ENCODE measurements around the gene KAZALD1.

KAZALD1 gene

GRCh38 chr10:101092881-101093354, 31.1 kb downstream of the KAZALD1 start:
- peaks cover 23 to 51% of the 10 kb centered on the region in 2 donors for H3K27me3 ChIP-seq (ENCODE audit: control insufficient read depth in 1 of 2, insufficient read depth in 2 of 2, low read length in 2 of 2)
- H3K27ac ChIP-seq (ENCODE audit: low read depth, low read length): no peak overlapping the region
- H3K9ac ChIP-seq (ENCODE audit: low read length): no peak overlapping the region
- no peak overlapping the region for H3K4me3 ChIP-seq (ENCODE audit: low read depth in 1 of 2, low read length in 2 of 2)
- no peaks in the 10 kb centered on the region for H3K4me1 ChIP-seq (ENCODE audit: insufficient read depth, low read length)
- H3K36me3 ChIP-seq (ENCODE audit: insufficient read depth, low read length): no peaks in the 10 kb centered on the region
- no peaks in the 10 kb centered on the region for H3K9me3 ChIP-seq (ENCODE audit: low read length)

GRCh38 chr10:101094121-101094879, 32.5 kb downstream of the KAZALD1 start:
- H3K4me3 ChIP-seq (ENCODE audit: low read depth in 1 of 2, low read length in 2 of 2): no peak overlapping the region
- H3K27me3 ChIP-seq (ENCODE audit: control insufficient read depth in 1 of 2, insufficient read depth in 2 of 2, low read length in 2 of 2): peaks cover 11 to 43% of the 10 kb centered on the region in 2 donors
- H3K27ac ChIP-seq (ENCODE audit: low read depth, low read length): no peak overlapping the region
- H3K9ac ChIP-seq (ENCODE audit: low read length): no peak overlapping the region
- H3K9me3 ChIP-seq (ENCODE audit: low read length): no peaks in the 10 kb centered on the region
- no peaks in the 10 kb centered on the region for H3K4me1 ChIP-seq (ENCODE audit: insufficient read depth, low read length)
- no peaks in the 10 kb centered on the region for H3K36me3 ChIP-seq (ENCODE audit: insufficient read depth, low read length)

- Histone ChIP-seq H3K27ac (ENCODE audit: low read depth, low read length) (no peak overlapping the region), H3K27me3 (ENCODE audit: control insufficient read depth in 1 of 2, insufficient read depth in 2 of 2, low read length in 2 of 2) (peaks cover 11 to 40% of the 10 kb centered on the region in 2 donors), H3K4me1 (ENCODE audit: insufficient read depth, low read length) (no peaks in the 10 kb centered on the region), H3K9ac (ENCODE audit: low read length) (no peak overlapping the region), H3K9me3 (ENCODE audit: low read length) (no peaks in the 10 kb centered on the region), H3K4me3 (ENCODE audit: low read depth in 1 of 2, low read length in 2 of 2) (no peak overlapping the region), H3K36me3 (ENCODE audit: insufficient read depth, low read length) (no peaks in the 10 kb centered on the region)
These were observed 33.2 kb downstream of the KAZALD1 start for GRCh38 chr10:101095004-101095403.

GRCh38 chr10:101095550-101096213, 33.9 kb downstream of the KAZALD1 start:
- peaks cover 11 to 40% of the 10 kb centered on the region in 2 donors for H3K27me3 ChIP-seq (ENCODE audit: control insufficient read depth in 1 of 2, insufficient read depth in 2 of 2, low read length in 2 of 2)
- no peak overlapping the region for H3K4me3 ChIP-seq (ENCODE audit: low read depth in 1 of 2, low read length in 2 of 2)
- no peaks in the 10 kb centered on the region for H3K4me1 ChIP-seq (ENCODE audit: insufficient read depth, low read length)
- H3K36me3 ChIP-seq (ENCODE audit: insufficient read depth, low read length): no peaks in the 10 kb centered on the region
- H3K27ac ChIP-seq (ENCODE audit: low read depth, low read length): no peak overlapping the region
- H3K9ac ChIP-seq (ENCODE audit: low read length): no peak overlapping the region
- H3K9me3 ChIP-seq (ENCODE audit: low read length): no peaks in the 10 kb centered on the region

- no peak overlapping the region for H3K27ac ChIP-seq (ENCODE audit: low read depth, low read length)
- H3K9ac ChIP-seq (ENCODE audit: low read length): no peak overlapping the region
- H3K36me3 ChIP-seq (ENCODE audit: insufficient read depth, low read length): no peaks in the 10 kb centered on the region
- H3K4me1 ChIP-seq (ENCODE audit: insufficient read depth, low read length): no peaks in the 10 kb centered on the region
- H3K4me3 ChIP-seq (ENCODE audit: low read depth in 1 of 2, low read length in 2 of 2): no peak overlapping the region
- H3K9me3 ChIP-seq (ENCODE audit: low read length): no peaks in the 10 kb centered on the region
- H3K27me3 ChIP-seq (ENCODE audit: control insufficient read depth in 1 of 2, insufficient read depth in 2 of 2, low read length in 2 of 2): peaks cover 11 to 38% of the 10 kb centered on the region in 2 donors
These were observed 34.6 kb downstream of the KAZALD1 start for GRCh38 chr10:101096378-101096777.

GRCh38 chr10:101097881-101098280, 36.1 kb downstream of the KAZALD1 start:
- H3K9ac ChIP-seq (ENCODE audit: low read length): no peak overlapping the region
- peaks cover 11 to 32% of the 10 kb centered on the region in 2 donors for H3K27me3 ChIP-seq (ENCODE audit: control insufficient read depth in 1 of 2, insufficient read depth in 2 of 2, low read length in 2 of 2)

GRCh38 chr10:101099901-101100300, 38.1 kb downstream of the KAZALD1 start:
- Histone ChIP-seq H3K9me3 (ENCODE audit: low read length) (no peaks in the 10 kb centered on the region), H3K27me3 (ENCODE audit: control insufficient read depth in 1 of 2, insufficient read depth in 2 of 2, low read length in 2 of 2) (peaks cover 6 to 15% of the 10 kb centered on the region in 2 donors), H3K9ac (ENCODE audit: low read length) (no peak overlapping the region), H3K4me1 (ENCODE audit: insufficient read depth, low read length) (no peaks in the 10 kb centered on the region), H3K36me3 (ENCODE audit: insufficient read depth, low read length) (no peaks in the 10 kb centered on the region), H3K4me3 (ENCODE audit: low read depth in 1 of 2, low read length in 2 of 2) (no peak overlapping the region), H3K27ac (ENCODE audit: low read depth, low read length) (no peak overlapping the region)

More at GRCh38 chr10:101097881-101098280, 36.1 kb downstream of the KAZALD1 start:
- Histone ChIP-seq H3K4me1 (ENCODE audit: insufficient read depth, low read length) (no peaks in the 10 kb centered on the region), H3K9me3 (ENCODE audit: low read length) (no peaks in the 10 kb centered on the region), H3K36me3 (ENCODE audit: insufficient read depth, low read length) (no peaks in the 10 kb centered on the region), H3K4me3 (ENCODE audit: low read depth in 1 of 2, low read length in 2 of 2) (no peak overlapping the region), H3K27ac (ENCODE audit: low read depth, low read length) (no peak overlapping the region)

GRCh38 chr10:101101372-101101881, 39.6 kb downstream of the KAZALD1 start:
- Histone ChIP-seq H3K27me3 (ENCODE audit: control insufficient read depth in 1 of 2, insufficient read depth in 2 of 2, low read length in 2 of 2) (peaks cover 0 to 7% of the 10 kb centered on the region in 2 donors), H3K9ac (ENCODE audit: low read length) (no peak overlapping the region), H3K27ac (ENCODE audit: low read depth, low read length) (no peak overlapping the region), H3K36me3 (ENCODE audit: insufficient read depth, low read length) (no peaks in the 10 kb centered on the region), H3K4me1 (ENCODE audit: insufficient read depth, low read length) (no peaks in the 10 kb centered on the region), H3K9me3 (ENCODE audit: low read length) (no peaks in the 10 kb centered on the region), H3K4me3 (ENCODE audit: low read depth in 1 of 2, low read length in 2 of 2) (no peak overlapping the region)

- Histone ChIP-seq H3K27me3 (ENCODE audit: control insufficient read depth in 1 of 2, insufficient read depth in 2 of 2, low read length in 2 of 2) (peaks cover 0 to 16% of the 10 kb centered on the region in 2 donors), H3K4me3 (ENCODE audit: low read depth in 1 of 2, low read length in 2 of 2) (no peak overlapping the region), H3K27ac (ENCODE audit: low read depth, low read length) (no peak overlapping the region)
These were observed 41.6 kb downstream of the KAZALD1 start for GRCh38 chr10:101103430-101103829.

GRCh38 chr10:101106351-101106750, 44.6 kb downstream of the KAZALD1 start:
- Histone ChIP-seq H3K4me3 (ENCODE audit: low read depth in 1 of 2, low read length in 2 of 2) (no peak overlapping the region), H3K4me1 (ENCODE audit: insufficient read depth, low read length) (no peaks in the 10 kb centered on the region), H3K27ac (ENCODE audit: low read depth, low read length) (no peak overlapping the region), H3K9ac (ENCODE audit: low read length) (no peak overlapping the region), H3K9me3 (ENCODE audit: low read length) (no peaks in the 10 kb centered on the region), H3K27me3 (ENCODE audit: control insufficient read depth in 1 of 2, insufficient read depth in 2 of 2, low read length in 2 of 2) (peaks cover 0 to 11% of the 10 kb centered on the region in 2 donors), H3K36me3 (ENCODE audit: insufficient read depth, low read length) (no peaks in the 10 kb centered on the region)

More at GRCh38 chr10:101103430-101103829, 41.6 kb downstream of the KAZALD1 start:
- Histone ChIP-seq H3K9me3 (ENCODE audit: low read length) (no peaks in the 10 kb centered on the region), H3K9ac (ENCODE audit: low read length) (no peak overlapping the region), H3K36me3 (ENCODE audit: insufficient read depth, low read length) (no peaks in the 10 kb centered on the region), H3K4me1 (ENCODE audit: insufficient read depth, low read length) (no peaks in the 10 kb centered on the region)

GRCh38 chr10:101107771-101108170, 46.0 kb downstream of the KAZALD1 start:
- Histone ChIP-seq H3K27me3 (ENCODE audit: control insufficient read depth in 1 of 2, insufficient read depth in 2 of 2, low read length in 2 of 2) (peaks cover 0 to 14% of the 10 kb centered on the region in 2 donors), H3K9ac (ENCODE audit: low read length) (no peak overlapping the region), H3K4me3 (ENCODE audit: low read depth in 1 of 2, low read length in 2 of 2) (no peak overlapping the region), H3K4me1 (ENCODE audit: insufficient read depth, low read length) (no peaks in the 10 kb centered on the region), H3K9me3 (ENCODE audit: low read length) (no peaks in the 10 kb centered on the region), H3K36me3 (ENCODE audit: insufficient read depth, low read length) (no peaks in the 10 kb centered on the region), H3K27ac (ENCODE audit: low read depth, low read length) (no peak overlapping the region)

Measured in muscle layer of colon (tissue), 2 donors.